Retinal pigment epithelial cell (primary cell): Measurements from ENCODE around the gene C5AR2.

ENCODE experiments used
- DNase-seq: peaks from one replicate; pipeline ENCODE4 v3.0.0-alpha.2; 2010; ENCODE audit warnings: low read depth
- H3K4me3 ChIP-seq: 2 replicates; pipeline ENCODE4 v1.5.1; 2011; ENCODE audit warnings: mild to moderate bottlenecking, low read length, control low read depth, moderate library complexity
- TF ChIP-seq, protein P1 (sequence below): conservative IDR thresholded peaks from 2 replicates; pipeline ENCODE4 v1.5.1; 2011; ENCODE audit warnings: low read depth, low read length, control low read depth, inconsistent platforms

C5AR2 gene

DNA sequence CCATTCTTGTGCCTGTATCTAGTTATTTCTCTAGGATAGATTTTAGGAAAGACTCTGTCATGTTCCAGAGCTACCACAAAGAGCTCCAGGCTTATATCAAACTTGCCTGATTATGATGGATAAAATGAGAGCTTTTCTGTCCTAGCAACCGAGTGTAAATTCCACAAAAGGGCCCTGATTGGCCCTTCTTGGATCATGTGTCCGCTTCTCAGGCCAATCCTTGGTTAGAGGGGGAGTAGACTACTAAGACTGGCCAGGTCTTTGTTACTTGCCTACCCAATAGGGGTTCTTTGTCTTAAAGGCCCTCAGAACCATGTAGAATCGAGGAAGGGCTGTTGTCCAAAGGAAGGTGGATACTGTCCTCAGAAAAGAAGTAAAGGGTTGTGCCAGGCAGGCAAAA is 19.6 kb downstream of the C5AR2 start:
- no peak overlapping the region for H3K4me3 ChIP-seq
- peak; percentile 11 for DNase-seq
- TF ChIP-seq, protein P1, sequence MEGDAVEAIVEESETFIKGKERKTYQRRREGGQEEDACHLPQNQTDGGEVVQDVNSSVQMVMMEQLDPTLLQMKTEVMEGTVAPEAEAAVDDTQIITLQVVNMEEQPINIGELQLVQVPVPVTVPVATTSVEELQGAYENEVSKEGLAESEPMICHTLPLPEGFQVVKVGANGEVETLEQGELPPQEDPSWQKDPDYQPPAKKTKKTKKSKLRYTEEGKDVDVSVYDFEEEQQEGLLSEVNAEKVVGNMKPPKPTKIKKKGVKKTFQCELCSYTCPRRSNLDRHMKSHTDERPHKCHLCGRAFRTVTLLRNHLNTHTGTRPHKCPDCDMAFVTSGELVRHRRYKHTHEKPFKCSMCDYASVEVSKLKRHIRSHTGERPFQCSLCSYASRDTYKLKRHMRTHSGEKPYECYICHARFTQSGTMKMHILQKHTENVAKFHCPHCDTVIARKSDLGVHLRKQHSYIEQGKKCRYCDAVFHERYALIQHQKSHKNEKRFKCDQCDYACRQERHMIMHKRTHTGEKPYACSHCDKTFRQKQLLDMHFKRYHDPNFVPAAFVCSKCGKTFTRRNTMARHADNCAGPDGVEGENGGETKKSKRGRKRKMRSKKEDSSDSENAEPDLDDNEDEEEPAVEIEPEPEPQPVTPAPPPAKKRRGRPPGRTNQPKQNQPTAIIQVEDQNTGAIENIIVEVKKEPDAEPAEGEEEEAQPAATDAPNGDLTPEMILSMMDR = no peak

GRCh38 chr19:47352095-47352494 is 20.1 kb downstream of the C5AR2 start:
- TF ChIP-seq, protein P1 = no peak
- no peak for DNase-seq
- H3K4me3 ChIP-seq = no peak overlapping the region

DNA sequence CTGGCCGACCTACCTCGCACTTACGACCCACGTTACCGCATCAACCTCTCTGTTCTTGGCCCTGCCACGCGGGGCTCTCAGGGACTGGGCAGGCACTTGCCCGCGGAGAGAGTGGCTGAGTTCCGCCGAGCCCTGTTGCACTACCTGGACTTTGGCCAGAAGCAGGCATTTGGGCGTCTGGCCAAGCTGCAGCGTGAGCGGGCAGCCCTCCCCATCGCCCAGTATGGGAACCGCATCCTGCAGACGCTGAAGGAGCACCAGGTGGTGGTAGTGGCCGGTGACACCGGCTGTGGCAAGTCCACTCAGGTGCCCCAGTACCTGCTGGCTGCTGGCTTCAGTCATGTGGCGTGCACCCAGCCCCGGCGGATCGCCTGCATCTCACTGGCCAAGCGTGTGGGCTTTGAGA is 21.3 kb downstream of the C5AR2 start:
- TF ChIP-seq, protein P1 = no peak
- DNase-seq = no peak
- H3K4me3 ChIP-seq = no peak overlapping the region

- no peak for DNase-seq
- no peak overlapping the region for H3K4me3 ChIP-seq
- TF ChIP-seq, protein P1 = no peak
Observed at GRCh38 chr19:47356900-47357299, 24.9 kb downstream of the C5AR2 start.

DNA sequence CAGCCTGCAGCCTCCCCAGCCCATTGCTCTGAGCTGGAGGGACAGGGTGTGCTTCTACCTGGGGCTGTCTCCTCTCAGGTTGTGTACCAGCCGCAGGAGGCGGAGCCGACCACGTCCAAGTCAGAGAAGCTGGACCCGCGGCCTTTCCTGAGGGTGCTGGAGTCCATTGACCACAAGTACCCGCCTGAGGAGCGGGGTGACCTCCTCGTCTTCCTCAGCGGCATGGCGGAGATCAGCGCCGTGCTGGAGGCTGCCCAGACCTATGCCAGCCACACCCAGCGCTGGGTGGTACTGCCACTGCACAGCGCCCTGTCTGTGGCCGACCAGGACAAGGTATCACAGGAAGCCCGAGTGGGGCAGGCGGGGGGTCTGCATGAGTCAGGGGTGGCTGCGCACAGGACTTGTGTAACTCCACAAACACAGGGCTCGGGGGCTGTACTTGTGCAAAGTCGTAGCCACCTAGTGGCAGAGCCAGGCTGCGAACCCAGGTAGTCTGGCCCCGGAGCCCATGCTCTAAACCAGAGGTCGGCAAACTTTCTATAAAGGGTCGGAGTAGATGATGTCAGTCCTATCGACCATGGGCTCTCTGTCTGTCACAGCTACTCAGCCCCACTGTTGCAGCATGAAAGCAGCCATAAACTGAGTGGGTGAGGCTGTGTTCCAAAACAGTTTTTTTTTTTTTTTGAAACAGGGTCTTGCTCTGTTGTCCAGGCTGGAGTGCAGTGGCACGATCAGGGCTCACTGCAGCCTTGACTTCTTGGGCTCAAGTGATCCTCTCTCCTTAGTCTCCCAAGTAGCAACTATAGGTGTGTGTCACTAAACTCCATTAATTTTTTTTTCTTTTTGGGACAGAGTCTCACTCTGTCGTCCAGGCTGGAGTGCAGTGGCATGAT is 26.1 kb downstream of the C5AR2 start:
- TF ChIP-seq, protein P1 = peak; percentile 42
- H3K4me3 ChIP-seq = no peak overlapping the region
- no peak for DNase-seq

- H3K4me3 ChIP-seq = no peak overlapping the region
- DNase-seq = no peak
- TF ChIP-seq, protein P1 = no peak
Observed at GRCh38 chr19:47358936-47359335, 27.0 kb downstream of the C5AR2 start.

DNA sequence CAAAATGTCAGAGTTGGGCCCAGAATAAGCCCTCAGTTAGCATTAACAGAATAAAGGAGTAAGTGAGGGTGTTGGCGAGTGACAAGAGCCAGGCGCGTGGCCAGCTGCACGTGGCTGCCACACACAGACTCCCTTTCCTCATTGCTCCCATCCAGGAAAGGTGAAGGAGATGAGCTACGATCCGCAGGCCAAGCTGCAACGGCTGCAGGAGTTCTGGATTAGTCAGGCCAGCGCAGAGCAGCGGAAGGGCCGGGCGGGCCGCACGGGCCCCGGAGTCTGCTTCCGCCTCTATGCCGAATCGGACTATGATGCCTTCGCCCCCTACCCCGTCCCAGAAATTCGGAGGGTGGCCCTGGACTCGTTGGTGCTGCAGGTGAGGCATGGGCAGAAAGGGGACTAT is 30.3 kb downstream of the C5AR2 start:
- H3K4me3 ChIP-seq = no peak overlapping the region
- TF ChIP-seq, protein P1 = no peak
- DNase-seq = no peak
